ENCODE data around the gene SLC4A4.
A peak's percentile ranks its signal among the peaks of the same experiment; 100 is the strongest.

SLC4A4 gene

DNA sequence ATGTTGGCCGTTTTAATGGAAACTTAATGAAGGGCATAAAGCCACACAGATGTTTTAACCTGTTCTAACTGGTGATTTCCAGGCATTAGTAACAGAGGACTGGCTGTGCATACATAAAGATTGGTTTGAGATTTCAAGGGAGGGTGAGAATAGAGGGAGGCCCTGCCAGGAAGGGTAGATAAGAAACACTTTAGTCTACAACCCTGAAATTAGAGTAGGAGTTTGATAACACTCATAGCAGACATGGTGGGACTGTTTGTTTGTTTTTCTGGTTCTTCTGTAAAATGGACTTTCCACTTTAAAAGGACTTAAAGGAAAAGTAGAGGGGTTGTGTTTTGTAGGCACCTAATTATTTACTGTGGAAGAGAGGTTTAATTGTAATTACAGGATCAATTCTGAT, 16.2 kb downstream of the SLC4A4 start (continued):
- TF ChIP-seq ATF2 (tag by site-specific recombination; IDR thresholded peaks at IDR 0.05; ENCODE audit: low read depth) (no peak), ZBTB1 (tag by site-specific recombination; IDR thresholded peaks at IDR 0.05) (no peak), ZNF426 (tag by site-specific recombination; IDR thresholded peaks at IDR 0.05) (no peak), TCF7L2 (IDR thresholded peaks at IDR 0.05; ENCODE audit: borderline replicate concordance, low read depth, low read length) (peak; percentile 66), ZFP37 (tag by site-specific recombination; IDR thresholded peaks at IDR 0.05) (no peak), ZNF2 (tag by site-specific recombination; IDR thresholded peaks at IDR 0.05) (no peak), ZNF354C (tag by site-specific recombination; IDR thresholded peaks at IDR 0.05; ENCODE audit: borderline replicate concordance, low read depth) (no peak), ZNF19 (tag by site-specific recombination; IDR thresholded peaks at IDR 0.05; ENCODE audit: low read depth) (no peak), ZNF529 (tag by site-specific recombination; IDR thresholded peaks at IDR 0.05; ENCODE audit: insufficient replicate concordance) (no peak), ZNF302 (tag by site-specific recombination; IDR thresholded peaks at IDR 0.05; ENCODE audit: low read depth) (no peak), ZNF585B (tag by site-specific recombination; IDR thresholded peaks at IDR 0.05) (no peak), ZNF114 (tag by site-specific recombination; IDR thresholded peaks at IDR 0.05) (no peak), ZNF221 (tag by site-specific recombination; IDR thresholded peaks at IDR 0.05; ENCODE audit: borderline replicate concordance) (no peak), ZNF335 (tag by site-specific recombination; conservative IDR thresholded peaks at IDR 0.05) (no peak)
- TF ChIP-seq, protein P1, sequence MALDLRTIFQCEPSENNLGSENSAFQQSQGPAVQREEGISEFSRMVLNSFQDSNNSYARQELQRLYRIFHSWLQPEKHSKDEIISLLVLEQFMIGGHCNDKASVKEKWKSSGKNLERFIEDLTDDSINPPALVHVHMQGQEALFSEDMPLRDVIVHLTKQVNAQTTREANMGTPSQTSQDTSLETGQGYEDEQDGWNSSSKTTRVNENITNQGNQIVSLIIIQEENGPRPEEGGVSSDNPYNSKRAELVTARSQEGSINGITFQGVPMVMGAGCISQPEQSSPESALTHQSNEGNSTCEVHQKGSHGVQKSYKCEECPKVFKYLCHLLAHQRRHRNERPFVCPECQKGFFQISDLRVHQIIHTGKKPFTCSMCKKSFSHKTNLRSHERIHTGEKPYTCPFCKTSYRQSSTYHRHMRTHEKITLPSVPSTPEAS (tag by site-specific recombination; IDR thresholded peaks at IDR 0.05): no peak

GRCh38 chr4:71355971-71356370, 17.2 kb downstream of the SLC4A4 start:
- no peak overlapping the region for H3K4me3 ChIP-seq (ENCODE audit: low read depth, low read length)
- no peak overlapping the region for H3K27ac ChIP-seq (ENCODE audit: extremely low read depth, low read depth, low read length)
- ChIA-PET CTCF (interaction anchor here (0.8 kb wide), 1 partner anchor 392 kb away, joined by 3 read pairs; no protein-coding TSS in a partner anchor), POLR2A (no interaction called here)
- no peaks in the 10 kb centered on the region for H3K9me3 ChIP-seq (ENCODE audit: control insufficient read depth, insufficient read depth, low read depth, low read length)
- no peaks in the 10 kb centered on the region for H3K36me3 ChIP-seq (ENCODE audit: control insufficient read depth in 2 of 2, insufficient read depth in 1 of 2, low read length in 2 of 2)
- H3K4me1 ChIP-seq (ENCODE audit: control insufficient read depth, insufficient read depth, low read length): peaks cover 3% of the 10 kb centered on the region; the same call in 1 of the 2 replicates
- TF ChIP-seq KLF8 (tag by site-specific recombination; IDR thresholded peaks at IDR 0.05) (no peak), ZNF768 (tag by site-specific recombination; IDR thresholded peaks at IDR 0.05) (no peak), MEIS1 (CRISPR knock-in tag; IDR thresholded peaks at IDR 0.05; ENCODE audit: borderline replicate concordance) (no peak), ZNF621 (tag by site-specific recombination; IDR thresholded peaks at IDR 0.05) (no peak), ZNF785 (tag by site-specific recombination; IDR thresholded peaks at IDR 0.05) (no peak), ZNF560 (tag by site-specific recombination; IDR thresholded peaks at IDR 0.05; ENCODE audit: borderline replicate concordance) (no peak), ZNF433 (tag by site-specific recombination; IDR thresholded peaks at IDR 0.05; ENCODE audit: low read depth) (no peak), ZNF184 (tag by site-specific recombination; IDR thresholded peaks at IDR 0.05) (no peak), ZBTB11 (tag by site-specific recombination; conservative IDR thresholded peaks at IDR 0.05; ENCODE audit: low read depth) (no peak), ZNF639 (tag by site-specific recombination; IDR thresholded peaks at IDR 0.05) (no peak), ZNF664 (tag by site-specific recombination; IDR thresholded peaks at IDR 0.05) (no peak), ZNF362 (tag by site-specific recombination; IDR thresholded peaks at IDR 0.05) (no peak)
- TF ChIP-seq, protein P2, sequence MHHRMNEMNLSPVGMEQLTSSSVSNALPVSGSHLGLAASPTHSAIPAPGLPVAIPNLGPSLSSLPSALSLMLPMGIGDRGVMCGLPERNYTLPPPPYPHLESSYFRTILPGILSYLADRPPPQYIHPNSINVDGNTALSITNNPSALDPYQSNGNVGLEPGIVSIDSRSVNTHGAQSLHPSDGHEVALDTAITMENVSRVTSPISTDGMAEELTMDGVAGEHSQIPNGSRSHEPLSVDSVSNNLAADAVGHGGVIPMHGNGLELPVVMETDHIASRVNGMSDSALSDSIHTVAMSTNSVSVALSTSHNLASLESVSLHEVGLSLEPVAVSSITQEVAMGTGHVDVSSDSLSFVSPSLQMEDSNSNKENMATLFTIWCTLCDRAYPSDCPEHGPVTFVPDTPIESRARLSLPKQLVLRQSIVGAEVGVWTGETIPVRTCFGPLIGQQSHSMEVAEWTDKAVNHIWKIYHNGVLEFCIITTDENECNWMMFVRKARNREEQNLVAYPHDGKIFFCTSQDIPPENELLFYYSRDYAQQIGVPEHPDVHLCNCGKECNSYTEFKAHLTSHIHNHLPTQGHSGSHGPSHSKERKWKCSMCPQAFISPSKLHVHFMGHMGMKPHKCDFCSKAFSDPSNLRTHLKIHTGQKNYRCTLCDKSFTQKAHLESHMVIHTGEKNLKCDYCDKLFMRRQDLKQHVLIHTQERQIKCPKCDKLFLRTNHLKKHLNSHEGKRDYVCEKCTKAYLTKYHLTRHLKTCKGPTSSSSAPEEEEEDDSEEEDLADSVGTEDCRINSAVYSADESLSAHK (tag by site-specific recombination; IDR thresholded peaks at IDR 0.05): no peak

All from HEK293 (cell line).